A549 treated with AZD2906 at 1 μM for 4 hours (cell line): Measurements from ENCODE around the gene KCNS3. TPM values are rescaled to one million over a fixed set of nuclear protein-coding genes. Genes with fewer than 3 reads are reported as not detected.

Experiments used
- total RNA-seq: library from RNA; stranded (reverse); fragments of 200-300 nt; extraction: Qiagen RNA extraction; gene quantifications from 5 replicates; pipeline ENCODE4 v1.2.3, GENCODE V29; 2022

KCNS3 gene, protein sequence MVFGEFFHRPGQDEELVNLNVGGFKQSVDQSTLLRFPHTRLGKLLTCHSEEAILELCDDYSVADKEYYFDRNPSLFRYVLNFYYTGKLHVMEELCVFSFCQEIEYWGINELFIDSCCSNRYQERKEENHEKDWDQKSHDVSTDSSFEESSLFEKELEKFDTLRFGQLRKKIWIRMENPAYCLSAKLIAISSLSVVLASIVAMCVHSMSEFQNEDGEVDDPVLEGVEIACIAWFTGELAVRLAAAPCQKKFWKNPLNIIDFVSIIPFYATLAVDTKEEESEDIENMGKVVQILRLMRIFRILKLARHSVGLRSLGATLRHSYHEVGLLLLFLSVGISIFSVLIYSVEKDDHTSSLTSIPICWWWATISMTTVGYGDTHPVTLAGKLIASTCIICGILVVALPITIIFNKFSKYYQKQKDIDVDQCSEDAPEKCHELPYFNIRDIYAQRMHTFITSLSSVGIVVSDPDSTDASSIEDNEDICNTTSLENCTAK
- total RNA-seq: 1.2 to 1.4 TPM (median 1.3 TPM) in 5 replicates

DNA sequence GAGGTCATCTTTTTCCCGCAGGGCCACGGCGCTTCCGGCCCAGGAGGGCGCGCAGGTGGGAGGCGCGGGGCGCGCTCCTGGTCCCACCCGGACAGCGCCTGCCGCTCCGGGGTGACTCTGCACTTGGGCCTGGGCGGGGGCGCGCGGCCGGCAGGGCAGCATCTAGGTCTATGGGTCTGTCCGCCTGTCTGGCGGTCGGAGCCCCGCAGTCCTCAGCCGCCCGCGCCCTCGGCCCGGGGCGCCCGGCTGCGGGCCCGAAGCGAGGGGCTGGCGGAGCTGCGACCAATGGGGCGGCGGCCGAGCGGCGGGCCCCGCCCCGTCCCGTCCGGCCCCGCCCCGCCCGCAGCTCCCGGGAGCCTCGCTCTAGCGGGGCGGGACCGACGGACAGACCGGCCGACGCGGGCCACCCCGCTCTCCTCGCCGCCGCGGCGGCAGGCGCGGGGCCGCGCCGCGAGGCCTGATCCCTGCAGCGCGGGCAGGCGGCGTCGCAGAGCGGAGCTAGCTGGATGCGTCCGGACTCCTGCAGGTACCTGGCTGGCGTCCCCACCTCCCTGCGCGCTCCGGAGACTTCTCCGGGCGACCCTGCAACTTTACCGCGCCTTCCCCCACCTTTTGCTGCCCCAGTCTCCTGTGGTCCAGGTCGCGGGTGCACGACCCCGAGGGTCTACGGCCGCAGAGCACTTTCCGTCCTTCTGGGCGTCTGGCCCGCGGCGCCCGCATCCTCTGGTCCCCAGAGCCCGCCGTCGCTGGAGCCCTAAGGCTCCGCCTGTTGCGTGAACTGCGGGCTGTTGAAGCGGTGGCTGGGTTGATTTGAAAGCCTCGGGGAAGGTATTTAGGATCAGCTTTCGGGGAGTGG, at the start of gene KCNS3:
Gene KCNS3 (plus strand): TSS at position 387 of the 856 bp plus-strand sequence. CDS start 52,342 bp downstream, outside the sequence.

Other genes starting within 250 kb of the KCNS3 start
- 21.9 to 36.6 TPM (median 28.2 TPM) in 5 replicates for gene SMC6, start 124.9 kb upstream of the KCNS3 start, total RNA-seq
- 9.6 to 12.2 TPM (median 10.7 TPM) in 5 replicates for gene GEN1, start 124.5 kb upstream of the KCNS3 start, total RNA-seq
- not detected in 5 replicates for gene MSGN1, start 62.2 kb upstream of the KCNS3 start, total RNA-seq